ENCODE measurements around the gene WDSUB1. TPM values are rescaled to one million over a fixed set of nuclear protein-coding genes. Genes with fewer than 3 reads are reported as not detected.

Gene WDSUB1
- total and polyA plus RNA-seq, 9 of the 15 experiments (the other 6 are each of a cell fraction or from before 2014, with no cell fraction given), result 5.2 to 13.7 (median 9.4) TPM

GRCh38 chr2:159213296-159213695, 73.2 kb downstream of the WDSUB1 start:
- Histone ChIP-seq H3K9me1 (ENCODE audit: control insufficient read depth, insufficient read depth, low read length) (no peaks in the 10 kb centered on the region), H3K36me3 (ENCODE audit: control insufficient read depth, insufficient read depth, low read length) (no peaks in the 10 kb centered on the region), H3K4me1 (replicated peaks in 1 of 2; ENCODE audit: control insufficient read depth in 2 of 2, insufficient read depth in 2 of 2, low read length in 2 of 2) (no peaks in the 10 kb centered on the region), H3K27ac (ENCODE audit: extremely low read depth, low read depth, low read length) (no peak overlapping the region), H2AFZ (ENCODE audit: low read depth, low read length) (no peak overlapping the region), H3K4me2 (ENCODE audit: insufficient read depth, low read length) (no peak overlapping the region), H3K4me3 (no peak overlapping the region), H3K79me2 (ENCODE audit: control insufficient read depth, insufficient read depth, low read length) (no peaks in the 10 kb centered on the region), H3K9ac (ENCODE audit: insufficient read depth in 1 of 2, low read depth in 2 of 2, low read length in 2 of 2) (no peak overlapping the region), H4K20me1 (replicated peaks; ENCODE audit: control insufficient read depth, insufficient read depth, low read length) (no peaks in the 10 kb centered on the region), H3K27me3 (ENCODE audit: control insufficient read depth in 2 of 2, insufficient read depth in 2 of 2, low read length in 2 of 2) (peaks cover 47 to 73% of the 10 kb centered on the region in 2 experiments), H3K9me3 (replicated peaks; ENCODE audit: control insufficient read depth, insufficient read depth, low read depth, low read length) (no peaks in the 10 kb centered on the region)
- ATAC-seq, result no peak
- no TSS peak for BruUV-seq (replicated peaks)
- WGBS (ENCODE audit: insufficient coverage, low coverage, missing lambda C conversion rate), result 4% methylated on average over 5 of the region's 5 CpGs
- in situ Hi-C loops (cut with MboI) (no loop called here), intact Hi-C loops (cut with micrococcal nuclease) (no loop called here)
- no peak for FAIRE-seq
- TF ChIP-seq PHF8 (IDR thresholded peaks at IDR 0.05; ENCODE audit: borderline replicate concordance, low read length) (no peak), ZNF277 (CRISPR knock-in tag; IDR thresholded peaks at IDR 0.05; ENCODE audit: borderline replicate concordance) (no peak), EZH2 (IDR thresholded peaks at IDR 0.05; ENCODE audit: borderline replicate concordance, low read depth, low read length) (no peak), PRMT5 (CRISPR knock-in tag; IDR thresholded peaks at IDR 0.05) (no peak), NR2C2 (CRISPR knock-in tag; IDR thresholded peaks at IDR 0.05) (no peak), NR2C2 (tag; IDR thresholded peaks at IDR 0.05) (no peak), CTBP1 (IDR thresholded peaks at IDR 0.05; ENCODE audit: borderline replicate concordance) (no peak), ZNF785 (CRISPR knock-in tag; IDR thresholded peaks at IDR 0.05) (no peak), NFE2 (IDR thresholded peaks at IDR 0.05; ENCODE audit: low read depth) (no peak), SFPQ (IDR thresholded peaks at IDR 0.05; ENCODE audit: low read depth, low read length) (no peak), HBP1 (CRISPR knock-in tag; IDR thresholded peaks at IDR 0.05) (no peak), ZNF140 (CRISPR knock-in tag; IDR thresholded peaks at IDR 0.05) (no peak), CHD2 (IDR thresholded peaks at IDR 0.05; ENCODE audit: low read depth, low read length) (no peak), PTTG1 (tag; IDR thresholded peaks at IDR 0.05; ENCODE audit: low read depth) (no peak)
- CTCF ChIA-PET (ENCODE audit: low intra/inter-chr PET ratio), result no interaction called here
- POLR2A ChIA-PET, result no interaction called here
- DNase-seq (ENCODE audit: extremely low read depth in 1 of 4, low spot score in 3 of 4), result no peak

Measured in K562 (cell line).